Body of pancreas (tissue), 4 donors: Measurements from ENCODE around the gene COG2.

Source experiments
- CTCF ChIP-seq, 7 experiments: fragments of 450-650 bp in 4 of 7; fragments of 200-600 bp in 3 of 7; sonication (generic) in 3 of 7; IDR thresholded peaks; one replicate each; pipeline ENCODE4 v1.5.1; 2016 to 2019; ENCODE audit warnings: antibody characterized with exemption in 7 of 7
- POLR2A ChIP-seq, 3 donors: fragments of 450-650 bp; IDR thresholded peaks; one replicate each; pipeline ENCODE4 v1.6.1; 2016; ENCODE audit warnings: antibody characterized with exemption in 3 of 3, mild to moderate bottlenecking in 2 of 3

- TF ChIP-seq CTCF (IDR thresholded peaks at IDR 0.05): no peak
- TF ChIP-seq POLR2A (IDR thresholded peaks at IDR 0.05): no peak
Observed at GRCh38 chr1:230701895-230702768, 59.9 kb downstream of the COG2 start.
